K562 (cell line): ENCODE results near the gene GATM. TPM values are rescaled to one million over a fixed set of nuclear protein-coding genes. Genes with fewer than 3 reads are reported as not detected.
"Not testable (repeated sequence)": the region's sequence is repeated elsewhere in the genome, so short reads cannot be mapped to it uniquely, and the experiment has no call there.

Experiments used
- ATAC-seq: fragments of 200-7000 bp; cut with Tn5 transposase; 3 replicates; pipeline ENCODE4 v1.9.1; 2020; ENCODE audit warnings: moderate library complexity
- BruUV-seq: library from RNA; stranded (reverse); fragments of 400-500 nt; replicated peaks from 2 replicates; lab custom pipeline; 2021; lab: Mats Ljungman, UMichigan
- CTCF ChIA-PET: fragments of 300-600 bp; formaldehyde crosslinking; extraction: SDS; loops from one replicate; lab custom pipeline; 2021; ENCODE audit warnings: low intra/inter-chr PET ratio; lab: Yijun Ruan, JAX
- POLR2A ChIA-PET: fragments of 300-600, 350-650 bp; sonication (Branson Sonifier 250); formaldehyde crosslinking; extraction: SDS; loops from one replicate; lab custom pipeline; 2021; ENCODE audit warnings: antibody characterized with exemption, inconsistent platforms; lab: Yijun Ruan, JAX
- DNase-seq, 4 experiments: peaks; one replicate each; pipeline versions ENCODE4 v3.0.0 to v3.0.0-alpha.2; 2011 to 2018; ENCODE audit warnings: low spot score in 3 of 4, mixed read lengths in 3 of 4; ENCODE audit errors: extremely low read depth in 1 of 4
- FAIRE-seq: peaks from 2 replicates; lab custom pipeline; 2011; peaks lifted over from hg19 to GRCh38; lab: Jason Lieb, UNC
- H2AFZ ChIP-seq: 2 replicates; pipeline ENCODE4 v1.6.0; 2011; ENCODE audit warnings: low read depth, low read length, control low read depth, inconsistent platforms
- H3K27ac ChIP-seq: fragments of 200-600 bp; 3 replicates; pipeline ENCODE4 v1.8.0; 2011; ENCODE audit warnings: low read depth, mild to moderate bottlenecking, control low read depth, inconsistent platforms, low read length, moderate library complexity, mixed read lengths; ENCODE audit errors: extremely low read depth
- H3K27me3 ChIP-seq, 2 experiments: fragments of 300-600 bp in 1 of 2; 2 replicates in 1 of 2; 3 replicates in 1 of 2; pipeline versions ENCODE4 v1.6.0 to v1.8.0; 2011; ENCODE audit warnings: inconsistent platforms in 2 of 2, low read length in 2 of 2, mild to moderate bottlenecking in 1 of 2, mixed read lengths in 1 of 2, moderate library complexity in 1 of 2; ENCODE audit not compliant: control insufficient read depth in 2 of 2, insufficient read depth in 2 of 2
- H3K36me3 ChIP-seq: fragments of 300-600 bp; 3 replicates; pipeline ENCODE4 v1.8.0; 2011; ENCODE audit warnings: mild to moderate bottlenecking, low read length, inconsistent platforms; ENCODE audit not compliant: control insufficient read depth, insufficient read depth
- H3K4me1 ChIP-seq, 2 experiments: fragments of 200-600 bp in 1 of 2; replicated peaks in 1 of 2; 2 replicates in 1 of 2; 3 replicates in 1 of 2; pipeline versions ENCODE4 v1.5.1 to v1.8.0; 2011; ENCODE audit warnings: inconsistent platforms in 2 of 2, low read length in 2 of 2, mild to moderate bottlenecking in 1 of 2, mixed read lengths in 1 of 2, moderate library complexity in 1 of 2; ENCODE audit not compliant: control insufficient read depth in 2 of 2, insufficient read depth in 2 of 2
- H3K4me2 ChIP-seq: 2 replicates; pipeline ENCODE4 v1.6.1; 2011; ENCODE audit warnings: low read length, control low read depth, inconsistent platforms, mixed read lengths; ENCODE audit not compliant: insufficient read depth
- H3K4me3 ChIP-seq: fragments of 200-600 bp; sonication (generic), shearing (Covaris generic); 2 replicates; pipeline ENCODE4 v1.5.1; 2016; ENCODE audit warnings: control low read depth, inconsistent platforms
- H3K79me2 ChIP-seq: fragments of 200-600 bp; 3 replicates; pipeline ENCODE4 v1.8.0; 2011; ENCODE audit warnings: low read length, inconsistent platforms; ENCODE audit not compliant: control insufficient read depth, insufficient read depth
- H3K9ac ChIP-seq, 2 experiments: 2 replicates each; pipeline versions ENCODE4 v1.6.0 to v1.6.1; 2011; ENCODE audit warnings: low read depth in 2 of 2, low read length in 2 of 2, control low read depth in 1 of 2, inconsistent platforms in 1 of 2, mild to moderate bottlenecking in 1 of 2, mixed read lengths in 1 of 2; ENCODE audit not compliant: insufficient read depth in 1 of 2
- H3K9me1 ChIP-seq: one replicate; pipeline ENCODE4 v1.6.0; 2011; ENCODE audit warnings: inconsistent platforms, mild to moderate bottlenecking, low read length, moderate library complexity; ENCODE audit not compliant: control insufficient read depth, insufficient read depth
- H3K9me3 ChIP-seq: replicated peaks from 2 replicates; pipeline ENCODE4 v1.5.1; 2011; ENCODE audit warnings: low read depth, low read length, inconsistent platforms; ENCODE audit not compliant: control insufficient read depth, insufficient read depth
- H4K20me1 ChIP-seq: replicated peaks from 2 replicates; pipeline ENCODE4 v1.6.1; 2011; ENCODE audit warnings: low read length, inconsistent platforms, mixed read lengths; ENCODE audit not compliant: control insufficient read depth, insufficient read depth
- XRCC3 ChIP-seq: fragments of 450-650 bp; IDR thresholded peaks from 2 replicates; pipeline ENCODE4 v1.6.1; 2017; ENCODE audit warnings: mild to moderate bottlenecking, moderate library complexity
- ZKSCAN8 ChIP-seq: fragments of 200-800 bp; sonication (Bioruptor generic); IDR thresholded peaks from 2 replicates; pipeline ENCODE4 v1.6.1; 2016; ENCODE audit warnings: missing genetic modification characterization, missing compliant biosample characterization
- WGBS: fragments of 100-300 bp; shearing (Covaris generic); methylation state at CpG from one replicate; pipeline ENCODE4 v1.1.6; 2016; ENCODE audit warnings: low coverage, mixed read lengths; ENCODE audit not compliant: insufficient coverage; ENCODE audit errors: missing lambda C conversion rate; 5-methylcytosine and 5-hydroxymethylcytosine counted together
- in situ Hi-C: fragments of 300-500 bp; cut with MboI; formaldehyde crosslinking; loops from 4 replicates; pipeline ENCODE4 v1.15.0; 2018; ENCODE audit warnings: inconsistent platforms, mixed read lengths
- intact Hi-C: fragments of 100-400 bp; cut with micrococcal nuclease; formaldehyde crosslinking; loops from 2 replicates; pipeline ENCODE4 v1.14.2; 2022
- polyA plus RNA-seq, 8 experiments: library from polyadenylated mRNA; depleted of rRNA in 4 of 8; stranded (reverse) in 5 of 8; unstranded in 3 of 8; fragments of >200 nt; fragmentation: Nextera tagmentation in 2 of 8; fragmentation: Illumina TruSeq in 1 of 8; extraction: Ambion mirVana in 2 of 8; extraction: Trizol in 1 of 8; gene quantifications; 2 replicates each; pipeline versions ENCODE4 v1.2.1 to v1.2.3, GENCODE V29; 2011 to 2014; ENCODE audit warnings: inconsistent platforms in 1 of 8, missing spikeins in 1 of 8
- total RNA-seq, 7 experiments: library from RNA; depleted of rRNA in 6 of 7; stranded (reverse); fragments of >200 nt in 6 of 7; fragmentation: Illumina TruSeq in 2 of 7; extraction: Trizol in 2 of 7; gene quantifications; 2 replicates each; pipeline versions ENCODE4 v1.2.1 to v1.2.3, GENCODE V29; 2011 to 2021; ENCODE audit warnings: low replicate concordance in 1 of 7

GATM gene
- total and polyA plus RNA-seq, 9 of the 15 experiments (the other 6 are each of a cell fraction or from before 2014, with no cell fraction given) = 0.11 to 1.1 (median 0.65) TPM

- in situ Hi-C loops = no loop called here
- H3K9me3 ChIP-seq = no peaks in the 10 kb centered on the region
- FAIRE-seq (no peak), DNase-seq (no peak), ATAC-seq (no peak)
- no TSS peak for BruUV-seq
- H3K79me2 ChIP-seq = no peaks in the 10 kb centered on the region
- TF ChIP-seq ZKSCAN8 (CRISPR knock-in tag) (no peak), XRCC3 (no peak)
- no peaks in the 10 kb centered on the region for H3K36me3 ChIP-seq
- H3K4me3 ChIP-seq = no peak overlapping the region
- H3K4me1 ChIP-seq = no peaks in the 10 kb centered on the region
- 0% methylated on average over 1 of the region's 1 CpG for WGBS
- no peak overlapping the region for H3K27ac ChIP-seq
- ChIA-PET CTCF (no interaction called here), POLR2A (interaction anchor here (0.6 to 2.2 kb wide), 2 partner anchors 8 to 11 kb away, joined by 4 to 8 read pairs; no protein-coding TSS in a partner anchor)
- intact Hi-C loops = no loop called here
- H3K9ac ChIP-seq = no peak overlapping the region
- no peak overlapping the region for H2AFZ ChIP-seq
- no peaks in the 10 kb centered on the region for H3K9me1 ChIP-seq
- H4K20me1 ChIP-seq = no peaks in the 10 kb centered on the region
- no peak overlapping the region for H3K4me2 ChIP-seq
- peaks cover 9 to 13% of the 10 kb centered on the region in 2 experiments; a peak in 3 of 5 replicates for H3K27me3 ChIP-seq
Measured at GRCh38 chr15:45371546-45371945, 6.8 kb downstream of the GATM start.

- H3K9ac ChIP-seq, H3K4me3 ChIP-seq, H3K9me1 ChIP-seq, BruUV-seq, intact Hi-C loops, H3K79me2 ChIP-seq, H2AFZ ChIP-seq, H3K36me3 ChIP-seq, H3K4me1 ChIP-seq, H3K9me3 ChIP-seq, DNase-seq, in situ Hi-C loops, FAIRE-seq, H3K4me2 ChIP-seq, CTCF ChIA-PET, H3K27ac ChIP-seq, ATAC-seq, H4K20me1 ChIP-seq: not testable (repeated sequence)
- WGBS = 0% methylated on average over 2 of the region's 4 CpGs
- peaks cover 6 to 12% of the 10 kb centered on the region in 2 experiments; a peak in 3 of 5 replicates for H3K27me3 ChIP-seq
- POLR2A ChIA-PET = interaction anchor here (1.1 kb wide), 1 partner anchor 49 kb away, joined by 5 read pairs; no protein-coding TSS in a partner anchor
Measured at GRCh38 chr15:45370042-45370441, 8.3 kb downstream of the GATM start.

- H3K4me1 ChIP-seq, H3K9me1 ChIP-seq, in situ Hi-C loops, H3K9ac ChIP-seq, H3K27ac ChIP-seq, intact Hi-C loops, FAIRE-seq, CTCF ChIA-PET, H3K9me3 ChIP-seq, H3K36me3 ChIP-seq, H2AFZ ChIP-seq, DNase-seq, H3K79me2 ChIP-seq, H3K4me2 ChIP-seq, POLR2A ChIA-PET, H4K20me1 ChIP-seq, ATAC-seq, H3K4me3 ChIP-seq, BruUV-seq: not testable (repeated sequence)
- peaks cover 6 to 21% of the 10 kb centered on the region in 2 experiments; a peak in 3 of 5 replicates for H3K27me3 ChIP-seq
- WGBS = 6% methylated on average over 5 of the region's 7 CpGs
Measured at GRCh38 chr15:45367222-45367621, 11.1 kb downstream of the GATM start.
